ENCODE data around the gene RNPEP.

Gene RNPEP

GRCh38 chr1:201945157-201945556 is 37.3 kb upstream of the RNPEP start:
- Histone ChIP-seq H3K79me1 (ENCODE audit: low read length) (no peaks in the 10 kb centered on the region), H3K18ac (ENCODE audit: low read length) (no peak overlapping the region), H2BK15ac (replicated peaks; ENCODE audit: low read depth) (no peak overlapping the region), H3K23ac (ENCODE audit: low read length) (no peak overlapping the region), H4K8ac (ENCODE audit: low read depth, low read length) (no peak overlapping the region), H3K9ac (ENCODE audit: low read length) (no peak overlapping the region), H2BK120ac (ENCODE audit: low read depth, low read length) (no peak overlapping the region), H3K4me3 (ENCODE audit: low read length) (no peak overlapping the region), H3K56ac (ENCODE audit: low read length) (no peak overlapping the region), H3K79me2 (ENCODE audit: control insufficient read depth, insufficient read depth, low read length) (no peaks in the 10 kb centered on the region), H3K27me3 (ENCODE audit: insufficient read depth, low read length, poor library complexity) (no peaks in the 10 kb centered on the region), H3K4me2 (ENCODE audit: low read length) (no peak overlapping the region), H4K5ac (ENCODE audit: low read length) (no peak overlapping the region), H3K4ac (ENCODE audit: low read depth, low read length) (no peak overlapping the region), H2AK5ac (ENCODE audit: low read length) (no peak overlapping the region), H3K27ac (ENCODE audit: low read depth, low read length) (no peak overlapping the region), H3K4me1 (ENCODE audit: control insufficient read depth, low read depth, low read length) (peaks cover 8% of the 10 kb centered on the region), H2BK5ac (ENCODE audit: low read length) (no peak overlapping the region), H3K36me3 (ENCODE audit: control insufficient read depth, insufficient read depth, low read length) (no peaks in the 10 kb centered on the region)
- no CpG with 5 or more reads among the region's 4 CpGs for WGBS (ENCODE audit: extremely low coverage, insufficient coverage, low lambda C conversion rate)
- DNase-seq, result peak; percentile 38

- H3K4me1 ChIP-seq (ENCODE audit: control insufficient read depth, low read depth, low read length), result peaks cover 8% of the 10 kb centered on the region
- H3K27ac ChIP-seq (ENCODE audit: low read depth, low read length), result no peak overlapping the region
- no peak overlapping the region for H4K8ac ChIP-seq (ENCODE audit: low read depth, low read length)
- no peaks in the 10 kb centered on the region for H3K27me3 ChIP-seq (ENCODE audit: insufficient read depth, low read length, poor library complexity)
- no peak overlapping the region for H2AK5ac ChIP-seq (ENCODE audit: low read length)
- DNase-seq, result no peak
- no peak overlapping the region for H3K4ac ChIP-seq (ENCODE audit: low read depth, low read length)
- no peak overlapping the region for H3K23ac ChIP-seq (ENCODE audit: low read length)
- no peak overlapping the region for H3K4me3 ChIP-seq (ENCODE audit: low read length)
- H4K5ac ChIP-seq (ENCODE audit: low read length), result no peak overlapping the region
- H2BK5ac ChIP-seq (ENCODE audit: low read length), result no peak overlapping the region
- no peaks in the 10 kb centered on the region for H3K79me2 ChIP-seq (ENCODE audit: control insufficient read depth, insufficient read depth, low read length)
- no peaks in the 10 kb centered on the region for H3K79me1 ChIP-seq (ENCODE audit: low read length)
- no peak overlapping the region for H3K18ac ChIP-seq (ENCODE audit: low read length)
- H2BK120ac ChIP-seq (ENCODE audit: low read depth, low read length), result no peak overlapping the region
- no peak overlapping the region for H2BK15ac ChIP-seq (replicated peaks; ENCODE audit: low read depth)
- H3K9ac ChIP-seq (ENCODE audit: low read length), result peak overlapping the region; percentile 49
- H3K4me2 ChIP-seq (ENCODE audit: low read length), result peak overlapping the region; percentile 55
- H3K36me3 ChIP-seq (ENCODE audit: control insufficient read depth, insufficient read depth, low read length), result no peaks in the 10 kb centered on the region
- no CpG with 5 or more reads among the region's 10 CpGs for WGBS (ENCODE audit: extremely low coverage, insufficient coverage, low lambda C conversion rate)
- peak overlapping the region; percentile 44 for H3K56ac ChIP-seq (ENCODE audit: low read length)
Observed at GRCh38 chr1:201945863-201946223, 36.6 kb upstream of the RNPEP start.

- Histone ChIP-seq H2BK15ac (replicated peaks; ENCODE audit: low read depth) (no peak within 1 kb of the TSS), H4K8ac (ENCODE audit: low read depth, low read length) (no peak within 1 kb of the TSS), H2BK5ac (ENCODE audit: low read length) (no peak within 1 kb of the TSS), H2AK5ac (ENCODE audit: low read length) (no peak within 1 kb of the TSS), H3K4me1 (ENCODE audit: control insufficient read depth, low read depth, low read length) (peaks cover 6% of the 10 kb centered on the region), H3K4ac (ENCODE audit: low read depth, low read length) (no peak within 1 kb of the TSS), H3K27me3 (ENCODE audit: insufficient read depth, low read length, poor library complexity) (no peaks in the 10 kb centered on the region), H3K27ac (ENCODE audit: low read depth, low read length) (no peak within 1 kb of the TSS), H3K9ac (ENCODE audit: low read length) (peak within 1 kb of the TSS; percentile 58), H3K36me3 (ENCODE audit: control insufficient read depth, insufficient read depth, low read length) (no peaks in the 10 kb centered on the region), H3K4me3 (ENCODE audit: low read length) (peak within 1 kb of the TSS; percentile 41), H4K5ac (ENCODE audit: low read length) (no peak within 1 kb of the TSS), H3K79me1 (ENCODE audit: low read length) (no peaks in the 10 kb centered on the region), H3K4me2 (ENCODE audit: low read length) (peak within 1 kb of the TSS; percentile 92), H3K18ac (ENCODE audit: low read length) (no peak within 1 kb of the TSS), H3K79me2 (ENCODE audit: control insufficient read depth, insufficient read depth, low read length) (no peaks in the 10 kb centered on the region), H3K56ac (ENCODE audit: low read length) (peak within 1 kb of the TSS; percentile 71), H3K23ac (ENCODE audit: low read length) (no peak within 1 kb of the TSS), H2BK120ac (ENCODE audit: low read depth, low read length) (no peak within 1 kb of the TSS)
- no CpG with 5 or more reads among the region's 28 CpGs for WGBS (ENCODE audit: extremely low coverage, insufficient coverage, low lambda C conversion rate)
- peak; percentile 92 for DNase-seq
Observed at GRCh38 chr1:201946224-201946908, 36.1 kb upstream of the RNPEP start, which contains the start of gene LMOD1. LMOD1 (minus strand) TSS chr1:201946548; CDS start chr1:201946340, 208 bp downstream.

GRCh38 chr1:201947697-201948008 is 34.8 kb upstream of the RNPEP start:
- no CpG with 5 or more reads among the region's 3 CpGs for WGBS (ENCODE audit: extremely low coverage, insufficient coverage, low lambda C conversion rate)

GRCh38 chr1:201949491-201949890 is 33.0 kb upstream of the RNPEP start:
- no peak overlapping the region for H2AK5ac ChIP-seq (ENCODE audit: low read length)
- no peak for DNase-seq
- no peak overlapping the region for H3K4me2 ChIP-seq (ENCODE audit: low read length)
- no peak overlapping the region for H3K23ac ChIP-seq (ENCODE audit: low read length)
- no peak overlapping the region for H4K5ac ChIP-seq (ENCODE audit: low read length)
- H2BK120ac ChIP-seq (ENCODE audit: low read depth, low read length), result no peak overlapping the region
- no peak overlapping the region for H2BK5ac ChIP-seq (ENCODE audit: low read length)
- H3K27ac ChIP-seq (ENCODE audit: low read depth, low read length), result no peak overlapping the region
- peaks cover 4% of the 10 kb centered on the region for H3K4me1 ChIP-seq (ENCODE audit: control insufficient read depth, low read depth, low read length)
- H3K9ac ChIP-seq (ENCODE audit: low read length), result no peak overlapping the region
- H3K79me1 ChIP-seq (ENCODE audit: low read length), result no peaks in the 10 kb centered on the region
- no peak overlapping the region for H3K18ac ChIP-seq (ENCODE audit: low read length)
- no peak overlapping the region for H3K56ac ChIP-seq (ENCODE audit: low read length)
- no peaks in the 10 kb centered on the region for H3K79me2 ChIP-seq (ENCODE audit: control insufficient read depth, insufficient read depth, low read length)
- no peak overlapping the region for H3K4ac ChIP-seq (ENCODE audit: low read depth, low read length)
- no peaks in the 10 kb centered on the region for H3K27me3 ChIP-seq (ENCODE audit: insufficient read depth, low read length, poor library complexity)
- no peak overlapping the region for H3K4me3 ChIP-seq (ENCODE audit: low read length)
- no peak overlapping the region for H2BK15ac ChIP-seq (replicated peaks; ENCODE audit: low read depth)
- H4K8ac ChIP-seq (ENCODE audit: low read depth, low read length), result no peak overlapping the region
- no peaks in the 10 kb centered on the region for H3K36me3 ChIP-seq (ENCODE audit: control insufficient read depth, insufficient read depth, low read length)

More at GRCh38 chr1:201947697-201948008, 34.8 kb upstream of the RNPEP start:
- Histone ChIP-seq H3K18ac (ENCODE audit: low read length) (no peak overlapping the region), H3K27ac (ENCODE audit: low read depth, low read length) (no peak overlapping the region), H2BK5ac (ENCODE audit: low read length) (no peak overlapping the region), H3K9ac (ENCODE audit: low read length) (no peak overlapping the region), H3K4me1 (ENCODE audit: control insufficient read depth, low read depth, low read length) (peaks cover 4% of the 10 kb centered on the region), H3K4me3 (ENCODE audit: low read length) (no peak overlapping the region), H3K4me2 (ENCODE audit: low read length) (no peak overlapping the region), H3K79me1 (ENCODE audit: low read length) (no peaks in the 10 kb centered on the region), H2BK120ac (ENCODE audit: low read depth, low read length) (no peak overlapping the region), H3K4ac (ENCODE audit: low read depth, low read length) (no peak overlapping the region), H3K36me3 (ENCODE audit: control insufficient read depth, insufficient read depth, low read length) (no peaks in the 10 kb centered on the region), H2AK5ac (ENCODE audit: low read length) (no peak overlapping the region), H4K8ac (ENCODE audit: low read depth, low read length) (no peak overlapping the region), H3K56ac (ENCODE audit: low read length) (no peak overlapping the region), H3K23ac (ENCODE audit: low read length) (no peak overlapping the region), H3K27me3 (ENCODE audit: insufficient read depth, low read length, poor library complexity) (no peaks in the 10 kb centered on the region), H4K5ac (ENCODE audit: low read length) (no peak overlapping the region), H3K79me2 (ENCODE audit: control insufficient read depth, insufficient read depth, low read length) (no peaks in the 10 kb centered on the region), H2BK15ac (replicated peaks; ENCODE audit: low read depth) (no peak overlapping the region)
- DNase-seq, result no peak

Measured in mesendoderm (in vitro differentiated cells).